Neural cell (in vitro differentiated cells): ENCODE data around the gene GAR1. TPM values are rescaled to one million over a fixed set of nuclear protein-coding genes. Genes with fewer than 3 reads are reported as not detected.

ENCODE experiments used
- H2AFZ ChIP-seq: fragments of 200-600, 300-800 bp; sonication (generic), shearing (Covaris generic); 2 replicates; pipeline ENCODE4 v1.6.0; 2014; ENCODE audit warnings: low read depth, mild to moderate bottlenecking, antibody characterized with exemption, low read length, moderate library complexity
- H3F3A ChIP-seq: fragments of 200-600 bp; shearing (Covaris generic); 2 replicates; pipeline ENCODE4 v1.6.1; 2016; ENCODE audit warnings: mild to moderate bottlenecking, moderate library complexity, mixed read lengths, antibody characterized with exemption, low read length; ENCODE audit not compliant: insufficient read depth, poor library complexity, severe bottlenecking
- H3K27ac ChIP-seq: fragments of 200-600, 300-800 bp; sonication (generic), shearing (Covaris generic); 2 replicates; pipeline ENCODE4 v1.5.1; 2014; ENCODE audit warnings: mild to moderate bottlenecking, low read length, moderate library complexity
- H3K27me3 ChIP-seq: fragments of 300-800, 200-600 bp; sonication (generic), shearing (Covaris generic); 2 replicates; pipeline ENCODE4 v1.6.0; 2014; ENCODE audit warnings: mild to moderate bottlenecking, low read depth, low read length, moderate library complexity; ENCODE audit not compliant: insufficient read depth
- H3K36me3 ChIP-seq: fragments of 300-800, 200-600 bp; sonication (generic), shearing (Covaris generic); 2 replicates; pipeline ENCODE4 v1.5.1; 2014; ENCODE audit warnings: mild to moderate bottlenecking, antibody characterized with exemption, low read length, moderate library complexity; ENCODE audit not compliant: insufficient read depth
- H3K4me2 ChIP-seq: fragments of 300-800, 200-600 bp; sonication (generic), shearing (Covaris generic); 2 replicates; pipeline ENCODE4 v1.6.0; 2014; ENCODE audit warnings: mild to moderate bottlenecking, low read length
- H3K4me3 ChIP-seq: fragments of 300-800, 200-600 bp; sonication (generic), shearing (Covaris generic); 2 replicates; pipeline ENCODE4 v1.5.1; 2014; ENCODE audit warnings: mild to moderate bottlenecking, low read length, moderate library complexity
- H3K79me2 ChIP-seq: fragments of 200-600 bp; shearing (Covaris generic); replicated peaks from 2 replicates; pipeline ENCODE4 v1.6.0; 2014; ENCODE audit warnings: mild to moderate bottlenecking, low read length, moderate library complexity; ENCODE audit not compliant: insufficient read depth
- H3K9ac ChIP-seq: fragments of 300-800, 200-600 bp; sonication (generic), shearing (Covaris generic); 2 replicates; pipeline ENCODE4 v1.6.1; 2016; ENCODE audit warnings: mild to moderate bottlenecking, low read length, mixed read lengths
- H3K9me2 ChIP-seq: fragments of 200-600 bp; shearing (Covaris generic); 2 replicates; pipeline ENCODE4 v1.6.1; 2016; ENCODE audit warnings: mild to moderate bottlenecking, low read length, mixed read lengths; ENCODE audit not compliant: insufficient read depth
- H3K9me3 ChIP-seq: fragments of 200-600, 300-800 bp; sonication (generic), shearing (Covaris generic); 2 replicates; pipeline ENCODE4 v1.6.1; 2016; ENCODE audit warnings: mild to moderate bottlenecking, mixed run types, low read length, moderate library complexity, mixed read lengths
- H4K20me1 ChIP-seq: fragments of 200-600 bp; shearing (Covaris generic); 2 replicates; pipeline ENCODE4 v1.6.1; 2016; ENCODE audit warnings: mild to moderate bottlenecking, mixed run types; ENCODE audit not compliant: insufficient read depth
- CTCF ChIP-seq: fragments of 450-650 bp; IDR thresholded peaks from 2 replicates; pipeline ENCODE4 v1.5.1; 2014; ENCODE audit warnings: antibody characterized with exemption, mild to moderate bottlenecking, moderate library complexity; ENCODE audit not compliant: poor library complexity, severe bottlenecking
- EP300 ChIP-seq: fragments of 450-650 bp; conservative IDR thresholded peaks from 2 replicates; pipeline ENCODE4 v1.6.1; 2014; ENCODE audit warnings: antibody characterized with exemption, mild to moderate bottlenecking, moderate library complexity; ENCODE audit not compliant: poor library complexity, severe bottlenecking
- EZH2 ChIP-seq: fragments of 200-600, 300-800 bp; shearing (Covaris generic), sonication (generic); IDR thresholded peaks from 2 replicates; pipeline ENCODE4 v1.6.1; 2014; ENCODE audit warnings: antibody characterized with exemption, low read length, borderline replicate concordance, mild to moderate bottlenecking; ENCODE audit not compliant: insufficient read depth, poor library complexity, severe bottlenecking
- MXI1 ChIP-seq: fragments of 450-650 bp; conservative IDR thresholded peaks from 2 replicates; pipeline ENCODE4 v1.6.1; 2014; ENCODE audit warnings: antibody characterized with exemption, mild to moderate bottlenecking; ENCODE audit not compliant: poor library complexity, severe bottlenecking
- POLR2AphosphoS5 ChIP-seq: IDR thresholded peaks from 2 replicates; pipeline ENCODE4 v1.6.1; 2012
- RAD21 ChIP-seq: fragments of 450-650 bp; conservative IDR thresholded peaks from 2 replicates; pipeline ENCODE4 v1.6.1; 2014; ENCODE audit warnings: antibody characterized with exemption, mild to moderate bottlenecking, moderate library complexity
- REST ChIP-seq: IDR thresholded peaks from 2 replicates; pipeline ENCODE4 v1.6.1; 2012; ENCODE audit warnings: borderline replicate concordance
- SMC3 ChIP-seq: fragments of 450-650 bp; conservative IDR thresholded peaks from 2 replicates; pipeline ENCODE4 v1.6.1; 2014; ENCODE audit warnings: antibody characterized with exemption, mild to moderate bottlenecking, moderate library complexity; ENCODE audit not compliant: poor library complexity
- TAF1 ChIP-seq: IDR thresholded peaks from 2 replicates; pipeline ENCODE4 v1.6.1; 2012; ENCODE audit warnings: low read depth
- polyA plus RNA-seq: library from polyadenylated mRNA; depleted of rRNA; stranded (reverse); fragments of >200 nt; gene quantifications from 2 replicates; pipeline ENCODE4 v1.2.3, GENCODE V29; 2014

GAR1 gene
- polyA plus RNA-seq, 1 donor from 2014 or later = 9.1 TPM

DNA sequence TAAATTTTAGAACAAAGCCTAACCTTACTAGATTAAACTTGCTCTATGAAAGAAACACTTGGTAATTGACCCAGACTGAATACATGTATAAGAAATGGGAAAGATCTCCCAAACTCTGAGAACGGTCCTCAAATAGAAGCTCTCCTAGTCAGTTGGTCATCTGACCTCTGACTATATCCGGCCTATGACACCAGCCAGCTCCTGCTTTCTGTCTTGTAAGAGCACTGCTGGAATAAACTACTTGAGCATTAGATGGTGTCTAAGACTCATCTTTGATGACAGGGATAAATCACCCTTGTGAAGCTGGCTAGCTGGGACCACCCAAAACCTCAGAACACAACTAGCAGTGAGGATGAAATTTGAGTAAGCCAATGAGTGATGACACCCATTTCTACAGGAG lies 56.5 kb downstream of the GAR1 start:
- Histone ChIP-seq H4K20me1 (no peaks in the 10 kb centered on the region), H3F3A (no peaks in the 10 kb centered on the region), H3K36me3 (no peaks in the 10 kb centered on the region), H3K9me3 (no peaks in the 10 kb centered on the region), H3K27me3 (no peaks in the 10 kb centered on the region), H3K79me2 (no peaks in the 10 kb centered on the region), H3K4me3 (no peak overlapping the region), H3K4me2 (no peak overlapping the region), H3K9me2 (no peaks in the 10 kb centered on the region), H2AFZ (no peak overlapping the region), H3K27ac (no peak overlapping the region), H3K9ac (no peak overlapping the region)
- no peak for TF ChIP-seq MXI1
- no peak for TF ChIP-seq EP300
- no peak for TF ChIP-seq POLR2AphosphoS5
- TF ChIP-seq EZH2 = no peak
- TF ChIP-seq RAD21 = no peak
- TF ChIP-seq REST = no peak
- no peak for TF ChIP-seq TAF1
- TF ChIP-seq SMC3 = no peak

GRCh38 chr4:109872950-109873656 lies 57.5 kb downstream of the GAR1 start:
- H3K27me3 ChIP-seq = no peaks in the 10 kb centered on the region
- H3K4me2 ChIP-seq = no peak overlapping the region
- no peaks in the 10 kb centered on the region for H3K9me3 ChIP-seq
- TF ChIP-seq TAF1 (no peak), SMC3 (no peak), EZH2 (no peak), EP300 (no peak), RAD21 (no peak), POLR2AphosphoS5 (no peak), MXI1 (no peak), REST (no peak), CTCF (no peak)
- no peaks in the 10 kb centered on the region for H3K9me2 ChIP-seq
- no peak overlapping the region for H3K4me3 ChIP-seq
- H3K27ac ChIP-seq = no peak overlapping the region
- H3F3A ChIP-seq = no peaks in the 10 kb centered on the region
- H3K79me2 ChIP-seq = no peaks in the 10 kb centered on the region
- H3K9ac ChIP-seq = no peak overlapping the region
- H2AFZ ChIP-seq = no peak overlapping the region
- H4K20me1 ChIP-seq = no peaks in the 10 kb centered on the region
- H3K36me3 ChIP-seq = no peaks in the 10 kb centered on the region
